GM18870 (cell line): ENCODE data around the gene MIER1.
A peak's percentile ranks its signal among the peaks of the same experiment; 100 is the strongest.
"Not testable (repeated sequence)": the region's sequence is repeated elsewhere in the genome, so short reads cannot be mapped to it uniquely, and the experiment has no call there.

ENCODE experiments used
- ATAC-seq: cut with Tn5 transposase; IDR thresholded peaks from one replicate; pipeline ENCODE4 v1.9.1; 2021; ENCODE audit warnings: moderate library complexity; ENCODE audit not compliant: unreplicated experiment

Gene MIER1

DNA sequence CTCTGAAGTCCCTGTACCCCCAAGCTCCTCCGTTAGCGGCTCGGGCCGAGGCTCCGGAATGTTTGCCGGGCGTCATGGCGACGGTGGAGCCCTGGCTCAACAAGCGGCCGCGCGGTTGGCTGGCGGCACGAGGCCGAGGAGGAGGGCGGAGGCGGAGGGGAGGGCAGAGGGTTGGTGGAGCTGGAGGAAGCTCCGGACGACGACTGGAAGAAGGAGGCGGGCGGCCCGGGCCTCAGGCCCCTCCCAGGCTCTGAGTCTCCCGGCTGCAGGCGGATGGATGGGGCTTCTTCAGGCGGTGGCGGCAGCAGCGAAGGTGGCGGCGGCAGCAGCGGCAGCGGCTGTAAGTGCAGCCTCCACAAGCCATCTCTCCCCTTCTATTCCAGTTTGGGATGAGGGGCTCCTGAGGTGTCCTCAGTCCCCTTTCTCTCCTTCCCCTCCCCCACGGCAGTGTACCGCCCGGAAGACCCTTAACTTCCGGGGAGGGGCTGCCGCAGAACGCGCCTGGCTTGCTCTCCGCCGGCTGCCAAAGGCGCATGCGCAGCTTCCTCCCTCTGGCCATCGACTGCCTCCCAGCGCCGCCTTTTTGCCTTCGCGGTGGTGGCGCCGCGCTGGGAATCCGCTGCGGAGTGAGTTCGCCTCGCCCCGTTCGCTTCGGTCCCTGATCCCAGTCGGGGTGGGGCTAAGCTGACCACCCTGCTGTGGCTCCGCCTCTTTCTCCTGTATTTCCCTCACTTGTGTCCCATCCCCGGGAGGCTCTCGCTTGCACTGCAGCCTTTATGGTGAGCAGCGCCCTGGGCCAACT, at the start of gene MIER1, which contains the start of gene DNAI4:
TSS of gene MIER1 (plus strand) at position 235 of the 802 bp plus-strand sequence. CDS start at position 274, 39 bp downstream.
TSS of gene DNAI4 (minus strand) at position 101 of the 802 bp plus-strand sequence. CDS start at position 76, 25 bp downstream.
- ATAC-seq, result peak; percentile 75

DNA sequence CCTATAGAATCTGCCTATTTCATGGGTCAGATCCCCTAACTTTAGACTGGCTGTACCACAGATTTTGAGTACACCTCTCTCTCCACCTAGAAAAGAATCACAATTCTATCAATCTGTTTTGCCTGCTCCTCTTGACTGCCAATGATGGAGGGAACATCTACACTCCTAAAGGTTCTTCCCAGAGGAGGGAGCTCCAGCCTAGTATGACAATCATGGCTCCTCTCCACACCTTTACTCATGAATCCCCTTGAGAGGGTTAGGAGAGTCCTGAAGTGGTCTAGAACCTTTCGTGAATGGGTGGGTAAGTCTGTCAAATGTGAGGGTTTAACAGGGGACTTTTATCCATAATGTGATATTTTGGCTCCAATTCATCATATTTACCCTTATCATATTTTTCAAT, 48.1 kb upstream of the MIER1 start:
- ATAC-seq, result no peak

DNA sequence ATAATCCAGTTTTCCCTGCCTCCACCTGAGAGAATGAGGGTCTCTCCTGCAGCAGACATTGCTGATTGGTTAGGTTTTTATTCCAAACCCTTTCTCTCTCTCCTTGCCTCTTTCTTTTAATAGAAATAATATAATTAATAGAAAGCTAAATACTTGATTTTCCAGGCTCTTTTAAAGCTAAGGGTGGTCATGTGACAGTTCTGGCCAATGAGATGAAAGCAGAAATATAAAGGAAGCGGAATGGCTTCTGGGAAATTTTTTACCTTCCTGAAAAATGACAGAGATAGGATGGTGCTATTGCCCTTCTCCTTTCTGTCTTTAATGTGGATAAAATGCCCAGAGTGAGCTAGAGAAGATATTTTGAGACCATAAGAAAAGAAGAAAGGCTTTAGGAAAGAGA, 35.8 kb upstream of the MIER1 start:
- ATAC-seq, result no peak

DNA sequence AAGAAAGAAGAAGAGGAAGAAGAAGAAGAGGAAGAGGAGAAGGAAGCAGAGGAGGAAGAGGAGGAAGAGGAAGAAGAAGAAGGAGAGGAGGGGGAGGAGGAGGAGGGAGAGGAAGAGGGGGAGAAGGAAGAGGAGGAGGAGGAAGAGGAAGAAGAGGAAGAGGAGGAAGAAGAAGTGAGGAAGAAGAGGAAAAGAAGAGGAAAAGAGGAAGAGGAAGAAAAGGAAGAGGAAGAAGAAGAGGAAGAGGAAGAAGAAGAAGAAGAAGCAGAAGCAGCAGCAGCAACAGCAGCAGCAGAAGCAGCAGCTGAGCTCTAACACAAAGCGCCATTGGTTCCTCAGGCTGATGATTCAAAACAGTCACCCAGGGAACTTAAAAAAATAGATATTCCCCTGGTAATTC, 34.2 kb upstream of the MIER1 start:
- no peak for ATAC-seq

DNA sequence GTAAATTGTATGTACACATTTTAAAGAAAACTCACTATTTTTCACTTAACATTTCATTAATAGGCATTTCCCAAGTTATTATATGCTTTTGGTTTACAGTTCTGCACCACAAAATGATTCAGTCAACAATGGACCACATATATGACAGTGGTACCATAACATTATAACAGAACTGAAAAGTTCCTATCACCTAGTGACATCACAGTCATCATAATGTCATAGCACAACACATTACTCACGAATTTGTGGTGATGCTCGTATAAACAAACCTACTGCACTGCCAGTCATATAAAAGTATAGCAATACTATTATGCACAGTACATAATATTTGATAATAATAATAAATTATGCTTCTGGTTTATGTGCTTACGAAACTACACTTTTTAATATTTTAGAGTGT, 31.1 kb upstream of the MIER1 start:
- ATAC-seq, result no peak

DNA sequence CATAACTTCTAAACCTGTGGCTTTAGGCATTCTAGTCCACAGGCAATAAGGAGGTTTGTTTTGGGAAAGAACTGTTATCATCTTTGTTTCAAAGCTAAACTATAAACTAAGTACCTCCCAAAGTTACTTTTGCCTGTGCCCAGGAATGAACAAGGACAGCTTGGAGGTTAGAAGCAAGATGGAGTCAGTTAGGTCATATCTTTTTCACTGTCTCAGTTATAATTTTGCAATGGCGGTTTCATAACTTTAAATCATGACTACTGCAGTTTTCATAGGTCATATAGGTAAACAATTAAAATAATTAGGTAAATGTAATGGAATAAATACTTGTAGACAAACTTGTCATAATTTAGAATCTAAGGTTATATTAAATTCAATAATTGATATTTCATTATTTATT, 9.6 kb upstream of the MIER1 start:
- ATAC-seq, result not testable (repeated sequence)

DNA sequence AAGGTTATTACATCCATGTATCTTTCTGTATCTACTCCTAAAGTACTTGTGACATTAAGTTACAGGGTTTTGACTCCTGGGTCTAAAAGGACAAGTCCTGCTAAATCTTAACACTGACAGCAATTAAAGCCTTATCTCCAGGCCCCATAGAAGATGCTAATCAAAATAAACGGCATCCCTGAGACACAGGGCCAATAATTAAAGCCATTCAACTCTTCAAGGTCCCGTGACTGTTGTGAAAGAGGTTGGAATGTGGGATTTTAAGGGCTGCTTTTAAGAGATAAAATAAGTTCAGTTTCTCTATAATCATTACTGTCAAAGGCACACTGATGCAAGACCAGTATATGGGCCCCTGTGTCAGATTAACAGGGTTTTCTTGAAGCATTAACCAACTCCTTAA, 8.5 kb upstream of the MIER1 start:
- no peak for ATAC-seq

DNA sequence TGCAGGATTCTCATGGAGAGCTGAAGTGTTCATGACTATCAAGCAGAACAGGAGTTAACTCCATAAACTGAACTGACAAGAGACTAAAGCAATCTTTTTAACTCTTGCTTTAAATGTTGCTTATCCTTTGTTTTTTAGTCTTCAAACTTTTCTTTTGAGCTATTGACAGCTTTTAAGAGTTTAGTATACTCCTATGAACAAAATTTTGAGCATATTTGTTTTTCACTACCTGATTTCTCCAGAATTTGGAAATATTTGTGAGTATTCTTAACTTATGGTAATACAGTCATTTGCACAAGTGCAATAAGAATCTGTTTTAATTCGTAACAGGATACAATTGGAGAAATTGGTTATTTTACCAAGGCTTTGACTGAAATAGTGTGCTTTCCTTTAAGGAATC, 7.3 kb upstream of the MIER1 start:
- no peak for ATAC-seq

DNA sequence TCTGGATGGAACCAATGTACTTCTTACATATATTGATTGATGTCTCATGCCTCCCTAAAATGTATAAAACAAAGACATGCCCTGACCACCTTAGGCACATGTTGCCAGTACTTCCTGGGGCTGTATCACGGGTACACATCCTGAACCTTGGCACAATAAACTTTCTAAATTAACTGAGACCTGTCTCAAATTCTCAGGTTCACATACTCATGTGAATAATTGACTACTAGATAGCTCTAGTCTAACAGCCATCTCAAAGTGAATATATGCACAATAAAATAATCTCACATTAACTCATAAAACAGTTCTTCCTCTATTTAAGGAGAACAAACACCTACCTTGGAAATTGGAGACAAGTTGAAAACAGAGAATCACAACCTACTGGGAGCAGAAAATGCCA, 5.7 kb upstream of the MIER1 start:
- no peak for ATAC-seq

DNA sequence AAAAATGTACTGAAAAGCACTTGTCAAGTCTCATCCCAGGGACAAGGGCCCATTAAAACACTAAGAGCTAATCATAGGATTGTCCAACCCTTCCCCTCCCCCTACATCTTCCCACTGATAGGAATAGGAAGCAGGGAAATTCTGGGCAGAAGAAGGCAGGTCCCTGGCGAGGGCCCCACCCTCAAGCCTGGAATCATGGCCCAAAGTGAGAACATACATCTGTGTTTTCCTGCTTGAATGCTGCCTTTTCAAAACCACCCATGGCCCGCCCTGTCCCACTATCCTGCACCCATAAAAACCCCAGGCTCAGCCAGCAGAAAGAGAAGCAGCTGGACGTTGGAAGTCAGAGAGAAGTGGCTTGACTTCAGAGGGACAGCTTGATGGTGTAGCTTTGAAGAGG, 5.0 kb upstream of the MIER1 start:
- no peak for ATAC-seq

DNA sequence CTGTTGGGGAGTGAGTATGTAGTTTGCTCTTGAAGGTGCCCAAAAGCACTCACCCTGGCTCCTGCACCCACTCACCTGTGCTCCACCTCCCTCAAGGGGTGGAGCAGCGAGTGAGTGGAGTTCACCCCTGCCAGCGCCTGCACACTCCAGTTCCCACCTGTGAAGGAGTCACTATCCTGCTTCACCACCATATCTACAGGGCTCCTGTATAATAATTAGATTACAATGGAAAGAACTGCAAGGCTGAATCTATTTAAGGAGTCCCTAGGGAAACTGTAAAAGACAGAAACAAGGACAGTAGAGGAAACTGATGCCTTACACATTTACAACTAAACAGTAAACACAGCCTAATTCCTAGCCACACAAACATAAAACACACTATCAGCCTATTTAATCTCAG, 4.2 kb upstream of the MIER1 start:
- no peak for ATAC-seq

DNA sequence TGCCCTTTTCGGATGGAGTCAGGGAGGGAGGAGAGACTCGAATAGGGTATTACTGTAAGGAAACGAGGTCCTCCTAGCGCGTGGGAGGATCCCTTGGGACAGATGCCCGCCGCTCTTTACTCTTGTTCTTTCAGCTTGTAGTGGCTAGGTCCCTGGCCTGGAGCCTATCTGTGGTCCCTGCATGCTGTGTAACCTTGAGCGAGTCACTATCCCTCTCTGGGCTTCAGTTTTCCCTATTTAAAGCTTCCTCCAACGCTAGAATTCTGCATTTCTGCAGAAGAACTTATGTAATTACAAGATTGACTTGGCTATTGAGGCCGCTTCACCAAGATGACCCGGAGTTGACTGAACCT, 744 bp downstream of the MIER1 start:
- ATAC-seq, result no peak

DNA sequence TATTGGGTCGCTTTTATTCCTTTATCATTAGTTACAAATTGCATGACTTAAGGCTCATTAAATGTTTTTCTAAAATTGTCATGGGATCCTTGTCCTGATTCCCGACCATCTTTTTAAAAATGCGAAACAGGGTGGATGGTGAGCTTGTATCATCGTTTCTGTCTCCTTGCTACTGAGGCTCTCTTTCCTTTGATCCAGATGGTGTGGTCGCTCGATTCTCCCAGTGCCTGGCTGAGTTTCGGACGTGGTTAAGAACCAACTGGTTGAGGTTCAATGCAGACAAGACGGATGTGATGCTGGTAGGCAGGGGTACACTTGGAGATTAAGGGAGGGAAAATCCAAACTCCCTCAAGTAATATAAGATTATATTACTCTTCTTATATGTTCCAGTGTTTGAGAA, 1.2 kb downstream of the MIER1 start:
- no peak for ATAC-seq

DNA sequence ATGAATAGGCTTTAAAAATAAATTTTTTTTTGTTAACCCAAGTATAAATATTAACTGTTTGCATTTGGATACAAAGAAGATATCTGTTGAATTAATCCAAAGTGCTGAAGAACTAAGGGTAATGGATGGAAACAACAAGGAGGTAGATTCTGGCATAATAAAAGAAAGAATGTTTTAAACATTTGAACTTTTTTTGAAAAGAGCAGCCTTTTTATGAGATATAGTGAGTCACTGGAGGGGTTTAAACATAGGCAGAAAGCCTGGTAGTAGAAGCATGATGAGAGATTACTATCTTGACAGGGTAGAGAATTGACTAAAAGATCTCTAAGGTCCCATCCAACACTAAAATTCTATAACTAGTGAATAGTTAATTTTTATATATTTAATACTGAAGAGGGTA, 2.7 kb downstream of the MIER1 start:
- no peak for ATAC-seq

DNA sequence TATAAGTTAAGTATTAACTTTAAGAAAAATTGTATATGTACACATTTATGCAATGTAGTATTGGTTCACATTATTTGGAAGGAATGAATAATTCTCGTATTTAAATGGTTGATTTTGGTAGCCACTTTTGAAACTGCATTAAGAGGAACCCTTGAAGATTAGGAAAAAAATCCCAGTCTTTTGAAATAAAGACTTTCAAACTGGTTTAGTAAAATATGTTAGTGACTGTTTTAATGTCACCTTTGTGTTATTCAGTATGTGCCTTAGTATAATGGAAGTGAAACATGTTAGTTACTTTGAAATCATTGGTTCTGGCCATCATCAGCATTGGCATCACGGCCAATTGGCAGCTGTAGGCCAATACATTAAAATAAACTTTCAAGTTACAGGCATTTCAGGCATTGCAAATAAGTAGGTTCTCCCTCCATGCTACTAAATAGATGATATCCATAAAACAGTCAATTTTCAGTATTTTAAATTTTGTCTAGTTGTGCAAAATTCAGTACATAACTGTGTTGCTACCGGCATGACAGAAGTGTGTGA, 4.4 kb downstream of the MIER1 start:
- no peak for ATAC-seq

DNA sequence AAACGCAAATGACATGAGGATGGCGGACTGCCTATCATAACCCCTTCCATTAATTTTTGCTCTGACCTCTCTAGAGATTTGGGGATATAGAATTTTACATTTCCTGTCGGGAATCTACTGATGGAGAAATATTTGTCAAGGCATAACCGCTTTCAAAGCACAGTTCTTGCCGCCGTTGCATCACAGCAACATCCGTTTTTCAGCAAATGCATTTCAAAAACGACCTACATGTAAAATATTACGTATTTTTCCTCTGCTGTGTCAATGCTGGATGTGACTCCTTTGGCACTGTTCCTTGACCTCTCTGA, 4.9 kb downstream of the MIER1 start:
- no peak for ATAC-seq

DNA sequence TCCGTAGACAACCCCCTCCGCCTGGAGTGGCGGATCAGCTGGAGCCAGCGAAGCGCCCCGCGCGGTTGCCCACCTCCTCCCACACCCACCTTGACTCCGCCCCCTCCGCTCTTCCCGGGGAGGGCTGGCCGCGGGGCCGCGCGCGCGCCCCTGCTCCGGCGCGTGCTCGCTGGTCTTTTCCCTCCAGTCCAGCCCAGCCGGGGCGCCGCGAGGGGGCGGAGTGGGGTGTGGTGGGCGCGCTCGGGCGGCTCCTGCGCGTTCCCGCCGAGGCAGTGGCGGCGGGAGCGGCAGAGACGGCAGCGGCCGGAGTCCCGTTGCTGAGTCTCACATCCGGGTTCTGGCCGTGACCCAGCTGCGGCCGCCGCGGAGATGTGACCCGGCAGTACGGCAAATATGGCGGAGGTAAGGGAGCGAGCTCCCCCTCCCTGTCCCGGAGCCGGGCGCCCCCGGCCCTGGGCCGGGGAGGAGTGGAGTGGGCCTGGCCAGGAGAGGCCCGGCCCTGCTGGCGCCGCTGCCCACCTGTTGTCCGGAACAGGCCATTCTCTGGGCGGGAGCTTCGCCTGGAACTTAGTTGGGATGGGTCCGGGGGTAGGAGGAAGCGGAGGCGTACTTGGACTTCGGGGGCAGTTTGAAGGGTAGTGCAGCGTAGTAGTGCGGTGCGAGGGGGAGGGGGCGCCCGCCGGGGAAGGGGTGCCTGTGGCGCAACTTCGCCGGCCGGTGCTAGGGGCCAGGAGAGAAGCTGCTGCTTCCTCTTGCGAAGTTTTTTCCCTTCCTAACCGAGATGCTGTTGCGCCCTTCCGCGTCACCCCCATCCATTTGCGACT, 5.4 kb downstream of the MIER1 start:
- ATAC-seq, result peak; percentile 45

DNA sequence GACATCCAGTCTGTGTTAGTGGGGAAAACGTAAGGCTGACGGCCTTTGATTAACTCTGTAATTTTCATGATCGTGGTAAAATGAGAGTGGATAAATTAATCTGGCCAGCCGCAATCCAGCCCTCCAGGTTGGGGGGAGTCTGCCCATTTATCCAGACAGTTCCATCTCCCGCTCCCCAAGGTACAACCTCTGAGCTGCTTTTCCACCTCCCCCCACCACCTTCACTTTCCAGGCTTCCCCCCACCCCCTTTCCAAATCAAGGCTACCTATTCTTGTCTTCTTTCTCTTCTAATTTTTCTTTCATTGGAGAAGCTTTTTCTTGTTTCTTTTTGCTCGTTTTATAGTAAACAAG, 6.0 kb downstream of the MIER1 start:
- ATAC-seq, result no peak

DNA sequence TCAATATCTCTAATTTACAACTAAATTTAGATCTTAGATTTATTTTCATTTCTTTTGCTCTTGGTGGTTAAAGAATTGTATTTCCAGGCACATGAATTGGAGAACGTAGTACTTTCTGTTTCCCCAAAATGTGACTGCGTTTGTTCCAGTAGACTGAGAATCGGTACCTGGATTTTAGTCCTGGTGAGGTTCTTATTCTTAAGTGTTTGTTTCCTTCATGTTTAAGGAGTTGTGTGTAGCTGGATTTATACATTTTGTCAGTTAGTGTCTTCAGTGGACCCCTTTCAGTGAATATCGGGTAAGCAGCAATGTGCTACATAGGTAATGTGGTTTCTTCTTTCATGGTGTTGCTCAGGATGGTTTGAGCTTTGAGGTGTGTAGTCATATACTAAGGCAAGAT, 6.8 kb downstream of the MIER1 start:
- ATAC-seq, result no peak

DNA sequence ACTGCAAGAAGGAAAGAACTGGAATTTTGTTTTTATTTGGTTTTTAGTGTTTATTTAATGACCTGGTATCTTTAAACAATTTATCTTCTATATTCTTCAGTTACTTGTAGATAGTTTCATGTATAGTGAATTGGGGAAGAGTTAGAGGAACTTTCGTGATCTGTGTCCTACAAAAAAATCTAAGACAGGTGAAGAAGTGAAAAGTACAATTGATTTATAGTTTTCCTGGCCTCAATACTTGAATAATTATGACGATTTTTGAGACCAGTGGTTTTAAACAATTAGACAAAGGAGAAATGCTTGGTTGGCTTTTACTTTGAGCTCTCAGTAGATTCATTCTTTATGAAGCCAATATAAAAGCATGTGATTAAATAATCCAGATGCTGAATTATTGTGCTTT, 7.5 kb downstream of the MIER1 start:
- no peak for ATAC-seq

DNA sequence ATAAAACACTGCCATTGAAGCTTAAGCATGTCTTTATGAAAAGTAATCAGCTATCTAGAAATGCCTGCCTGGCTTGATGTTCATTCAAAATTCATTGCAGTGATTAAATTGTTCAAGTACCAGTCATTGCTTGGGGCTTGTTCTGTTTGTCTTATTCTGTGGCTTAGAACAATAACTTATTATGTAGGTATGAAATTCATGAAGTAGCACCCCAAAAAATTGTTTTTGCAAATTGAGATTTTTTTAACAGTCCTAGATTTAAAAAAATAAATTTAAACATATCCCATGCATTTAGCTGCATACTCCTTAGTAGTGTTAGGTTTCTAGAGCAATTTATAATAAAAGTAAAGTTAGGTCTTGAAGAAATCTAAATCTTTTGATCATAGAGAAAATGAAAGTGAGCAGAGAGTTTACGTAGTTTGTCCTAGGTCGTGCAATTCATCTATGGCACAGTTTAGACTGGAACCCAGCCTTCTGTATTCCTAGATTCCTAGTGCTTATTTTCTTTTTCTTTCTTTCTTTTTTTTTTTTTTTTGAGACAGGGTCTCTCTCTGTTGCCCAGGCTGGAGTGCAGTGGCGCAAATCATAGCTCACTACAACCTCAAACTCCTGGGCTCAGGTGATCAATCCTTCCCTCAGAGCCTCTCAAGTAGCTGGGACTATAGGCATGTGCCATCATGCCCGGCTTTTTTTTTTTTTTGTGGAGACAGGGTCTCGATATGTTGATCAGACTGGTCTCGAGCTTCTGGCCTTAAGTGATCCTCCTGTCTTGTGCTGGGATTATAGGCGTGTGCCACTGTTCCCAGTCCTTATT, 9.3 kb downstream of the MIER1 start:
- no peak for ATAC-seq
